H1 (cell line): ENCODE results near the gene TENT5A. TPM values are rescaled to one million over a fixed set of nuclear protein-coding genes. Genes with fewer than 3 reads are reported as not detected.
A peak's percentile ranks its signal among the peaks of the same experiment; 100 is the strongest.

Experiments used
- CTCF ChIA-PET: fragments of 300-600 bp; sonication (Branson Sonifier 250); formaldehyde crosslinking; loops from one replicate; lab custom pipeline; 2021; ENCODE audit not compliant: partially characterized antibody; lab: Charles Lee
- POLR2A ChIA-PET: fragments of 300-600 bp; sonication (Branson Sonifier 250); formaldehyde crosslinking; loops from one replicate; lab custom pipeline; 2021; ENCODE audit warnings: inconsistent platforms; ENCODE audit not compliant: partially characterized antibody; lab: Charles Lee
- DNase-seq, 2 experiments: peaks; one replicate each; pipeline versions ENCODE4 v3.0.0 to v3.0.0-alpha.2; 2010 to 2022; ENCODE audit warnings: low spot score in 2 of 2, low read depth in 1 of 2, mixed read lengths in 1 of 2
- FAIRE-seq: peaks from 2 replicates; lab custom pipeline; 2011; peaks lifted over from hg19 to GRCh38; lab: Jason Lieb, UNC
- H2AFZ ChIP-seq: 2 replicates; pipeline ENCODE4 v1.8.1; 2012; ENCODE audit warnings: low read length, inconsistent platforms
- H2AK5ac ChIP-seq: 2 replicates; pipeline ENCODE4 v1.6.1; 2013; ENCODE audit warnings: low read depth, low read length
- H2BK120ac ChIP-seq: replicated peaks from 2 replicates; pipeline ENCODE3; 2013; ENCODE audit warnings: low read depth, low read length, inconsistent platforms
- H2BK12ac ChIP-seq: 2 replicates; pipeline ENCODE4 v1.6.1; 2013; ENCODE audit warnings: low read depth, low read length
- H2BK15ac ChIP-seq: 2 replicates; pipeline ENCODE4 v1.6.1; 2013; ENCODE audit warnings: low read length
- H2BK20ac ChIP-seq: 2 replicates; pipeline ENCODE4 v1.6.1; 2013; ENCODE audit warnings: low read length
- H2BK5ac ChIP-seq: 2 replicates; pipeline ENCODE4 v1.6.1; 2013; ENCODE audit warnings: low read depth, low read length
- H3K14ac ChIP-seq: 2 replicates; pipeline ENCODE4 v1.6.1; 2013; ENCODE audit warnings: inconsistent platforms; ENCODE audit not compliant: insufficient read length
- H3K18ac ChIP-seq: 2 replicates; pipeline ENCODE4 v1.6.1; 2013; ENCODE audit warnings: low read length; ENCODE audit errors: extremely low read depth
- H3K23ac ChIP-seq: 2 replicates; pipeline ENCODE4 v1.6.1; 2013; ENCODE audit warnings: inconsistent platforms; ENCODE audit not compliant: insufficient read length
- H3K23me2 ChIP-seq: 2 replicates; pipeline ENCODE4 v1.6.1; 2013; ENCODE audit warnings: low read depth, low read length
- H3K27ac ChIP-seq: 2 replicates; pipeline ENCODE4 v1.6.1; 2011; ENCODE audit warnings: low read depth, low read length, inconsistent platforms
- H3K27me3 ChIP-seq, 4 experiments: replicated peaks in 1 of 4; 1 replicate in 1 of 4; 2 replicates in 3 of 4; pipeline versions ENCODE4 v1.6.1 to v1.8.1; 2011 to 2013; ENCODE audit warnings: low read length in 3 of 4, mild to moderate bottlenecking in 3 of 4, inconsistent platforms in 2 of 4, mixed read lengths in 2 of 4, moderate library complexity in 1 of 4; ENCODE audit not compliant: control insufficient read depth in 3 of 4, insufficient read depth in 3 of 4; ENCODE audit errors: extremely low read depth in 1 of 4
- H3K36me3 ChIP-seq, 4 experiments: 2 replicates each; pipeline versions ENCODE4 v1.6.1 to v1.8.1; 2011 to 2013; ENCODE audit warnings: mild to moderate bottlenecking in 4 of 4, low read length in 3 of 4, moderate library complexity in 2 of 4, control low read depth in 1 of 4, inconsistent platforms in 1 of 4; ENCODE audit not compliant: insufficient read depth in 4 of 4, control insufficient read depth in 2 of 4
- H3K4ac ChIP-seq: replicated peaks from 2 replicates; pipeline ENCODE3; 2013; ENCODE audit warnings: low read length, low read depth, mixed read lengths, inconsistent platforms; ENCODE audit not compliant: insufficient read length
- H3K4me1 ChIP-seq, 4 experiments: replicated peaks in 1 of 4; 1 replicate in 1 of 4; 2 replicates in 3 of 4; pipeline versions ENCODE4 v1.6.1 to v1.8.1; 2011 to 2013; ENCODE audit warnings: low read length in 3 of 4, inconsistent platforms in 2 of 4, mixed read lengths in 1 of 4; ENCODE audit not compliant: insufficient read depth in 4 of 4, control insufficient read depth in 3 of 4
- H3K4me2 ChIP-seq, 2 experiments: 2 replicates each; pipeline versions ENCODE4 v1.6.1 to v1.8.1; 2011 to 2013; ENCODE audit warnings: low read depth in 2 of 2, low read length in 2 of 2, control low read depth in 1 of 2, inconsistent platforms in 1 of 2, mild to moderate bottlenecking in 1 of 2; ENCODE audit not compliant: insufficient read depth in 1 of 2
- H3K4me3 ChIP-seq, 4 experiments: fragments of 200-600, 300-600 bp in 1 of 4; sonication (generic), shearing (Covaris generic), sonication (Bioruptor Twin) in 1 of 4; 2 replicates each; pipeline versions ENCODE4 v1.5.1 to v1.8.1; 2011 to 2016; ENCODE audit warnings: low read length in 4 of 4, low read depth in 3 of 4, control low read depth in 2 of 4, inconsistent platforms in 2 of 4, mild to moderate bottlenecking in 2 of 4, mixed read lengths in 1 of 4, moderate library complexity in 1 of 4; ENCODE audit not compliant: insufficient read depth in 2 of 4; ENCODE audit errors: extremely low read depth in 1 of 4
- H3K56ac ChIP-seq: replicated peaks from 2 replicates; pipeline ENCODE3; 2013; ENCODE audit warnings: low read depth, mild to moderate bottlenecking, mixed read lengths, low read length, inconsistent platforms; ENCODE audit not compliant: insufficient read length
- H3K79me1 ChIP-seq: 2 replicates; pipeline ENCODE4 v1.6.1; 2013; ENCODE audit warnings: low read depth, low read length, control low read depth
- H3K79me2 ChIP-seq, 2 experiments: 2 replicates each; pipeline versions ENCODE4 v1.6.1 to v1.8.1; 2012 to 2013; ENCODE audit warnings: low read length in 2 of 2, mild to moderate bottlenecking in 2 of 2, inconsistent platforms in 1 of 2; ENCODE audit not compliant: insufficient read depth in 2 of 2, control insufficient read depth in 1 of 2
- H3K9ac ChIP-seq, 4 experiments: replicated peaks in 1 of 4; 1 replicate in 1 of 4; 2 replicates in 3 of 4; pipeline versions ENCODE4 v1.6.1 to v1.8.1; 2011 to 2013; ENCODE audit warnings: low read depth in 3 of 4, low read length in 3 of 4, control low read depth in 2 of 4, mild to moderate bottlenecking in 2 of 4, moderate library complexity in 2 of 4, inconsistent platforms in 1 of 4; ENCODE audit errors: extremely low read depth in 1 of 4
- H3K9me3 ChIP-seq, 2 experiments: 2 replicates each; pipeline versions ENCODE4 v1.6.1 to v1.8.1; 2012 to 2013; ENCODE audit warnings: mild to moderate bottlenecking in 2 of 2, moderate library complexity in 2 of 2, control low read depth in 1 of 2, inconsistent platforms in 1 of 2, low read depth in 1 of 2, low read length in 1 of 2, mixed read lengths in 1 of 2; ENCODE audit not compliant: insufficient read depth in 2 of 2
- H4K20me1 ChIP-seq, 2 experiments: replicated peaks in 1 of 2; 2 replicates each; pipeline versions ENCODE3 to v1.8.1; 2011 to 2013; ENCODE audit warnings: inconsistent platforms in 2 of 2, low read length in 2 of 2, mild to moderate bottlenecking in 1 of 2; ENCODE audit not compliant: insufficient read depth in 2 of 2, control insufficient read depth in 1 of 2
- H4K5ac ChIP-seq: 2 replicates; pipeline ENCODE4 v1.6.1; 2013; ENCODE audit warnings: low read length, low read depth, mixed read lengths, inconsistent platforms; ENCODE audit not compliant: insufficient read length
- H4K8ac ChIP-seq: 2 replicates; pipeline ENCODE4 v1.8.0; 2013; ENCODE audit warnings: mild to moderate bottlenecking, moderate library complexity, low read length, inconsistent platforms; ENCODE audit not compliant: insufficient read depth; ENCODE audit errors: extremely low read depth
- H4K91ac ChIP-seq: replicated peaks from 2 replicates; pipeline ENCODE3; 2013; ENCODE audit warnings: low read length, mixed read lengths, inconsistent platforms; ENCODE audit not compliant: insufficient read length
- RAD21 ChIP-seq, 2 experiments: IDR thresholded peaks in 1 of 2; conservative IDR thresholded peaks in 1 of 2; 2 replicates each; pipeline ENCODE4 v1.6.1; 2011; ENCODE audit warnings: low read depth in 2 of 2, low read length in 2 of 2, improper control_type of control experiment in 1 of 2, inconsistent platforms in 1 of 2, mild to moderate bottlenecking in 1 of 2, moderate library complexity in 1 of 2
- TEAD4 ChIP-seq: IDR thresholded peaks from 2 replicates; pipeline ENCODE4 v1.6.1; 2012; ENCODE audit warnings: low read depth, low read length, inconsistent platforms, mixed read lengths
- WGBS, 2 experiments: shearing (Covaris generic) in 1 of 2; methylation state at CpG; one replicate each; pipeline versions ENCODE4 v1.1.6 to v1.1.7; 2013 to 2015; ENCODE audit warnings: low lambda C conversion rate in 2 of 2, mixed read lengths in 2 of 2, inconsistent platforms in 1 of 2, low coverage in 1 of 2, missing lambda C conversion rate in 1 of 2; ENCODE audit not compliant: insufficient replicate concordance in 2 of 2, insufficient coverage in 1 of 2, insufficient read length in 1 of 2; ENCODE audit errors: extremely low coverage in 1 of 2, missing lambda C conversion rate in 1 of 2; 5-methylcytosine and 5-hydroxymethylcytosine counted together
- polyA plus RNA-seq, 7 experiments: library from polyadenylated mRNA; depleted of rRNA in 3 of 7; stranded (reverse) in 5 of 7; unstranded in 2 of 7; fragments of >200 nt in 5 of 7; fragments of 200-250 nt in 2 of 7; gene quantifications; 1 replicate in 5 of 7; 2 replicates in 1 of 7; 4 replicates in 1 of 7; pipeline versions ENCODE4 v1.2.1 to v1.2.3, GENCODE V29; 2011 to 2013; ENCODE audit warnings: missing spikeins in 2 of 7, mixed read lengths in 2 of 7
- total RNA-seq: library from RNA; stranded (reverse); fragmentation: NEBNext Ultra II Directional; extraction: Animal tissue kit (Norgen Biotek cat#: 25700); gene quantifications from 2 replicates; pipeline ENCODE4 v1.2.1, GENCODE V29; 2021
- TF ChIP-seq, protein P1 (sequence below), 3 experiments: IDR thresholded peaks; 1 replicate in 2 of 3; 2 replicates in 1 of 3; pipeline versions ENCODE4 v1.5.1 to v1.6.1; 2011; ENCODE audit warnings: low read length in 3 of 3, mild to moderate bottlenecking in 3 of 3, inconsistent platforms in 2 of 3, low read depth in 1 of 3, moderate library complexity in 1 of 3; ENCODE audit not compliant: insufficient read depth in 1 of 3; ENCODE audit errors: control extremely low read depth in 1 of 3

TENT5A gene
- total and polyA plus RNA-seq, 2 of the 8 experiments (the other 6 are each of a cell fraction or from before 2014, with no cell fraction given): 0.91 to 2.9 TPM

DNA sequence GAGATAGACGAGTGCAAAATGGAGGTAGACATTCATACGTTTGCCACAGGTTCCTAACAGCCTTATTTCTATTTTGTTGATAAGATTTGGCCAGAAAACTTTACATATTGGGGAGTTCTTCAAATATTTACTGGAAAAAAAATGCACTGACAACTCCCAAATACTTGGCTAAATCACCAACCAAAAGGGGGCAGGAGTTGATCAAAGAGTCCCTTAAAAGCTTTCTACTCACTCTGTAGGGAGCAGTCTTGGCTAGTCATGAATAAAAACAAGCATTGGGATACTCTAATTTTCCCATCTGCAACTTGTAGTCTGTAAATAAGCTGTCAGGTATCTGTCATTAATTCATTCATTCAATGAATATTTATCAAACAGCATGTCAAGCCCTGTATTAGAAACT lies 18.4 kb downstream of the TENT5A start:
- TF ChIP-seq TEAD4 (no peak), RAD21 (IDR thresholded peaks at IDR 0.05 in 1 of 2, conservative IDR thresholded peaks at IDR 0.05 in 1 of 2; ENCODE audit: low read depth in 2 of 2, low read length in 2 of 2) (peak; percentile 54 to 57)
- TF ChIP-seq, protein P1, sequence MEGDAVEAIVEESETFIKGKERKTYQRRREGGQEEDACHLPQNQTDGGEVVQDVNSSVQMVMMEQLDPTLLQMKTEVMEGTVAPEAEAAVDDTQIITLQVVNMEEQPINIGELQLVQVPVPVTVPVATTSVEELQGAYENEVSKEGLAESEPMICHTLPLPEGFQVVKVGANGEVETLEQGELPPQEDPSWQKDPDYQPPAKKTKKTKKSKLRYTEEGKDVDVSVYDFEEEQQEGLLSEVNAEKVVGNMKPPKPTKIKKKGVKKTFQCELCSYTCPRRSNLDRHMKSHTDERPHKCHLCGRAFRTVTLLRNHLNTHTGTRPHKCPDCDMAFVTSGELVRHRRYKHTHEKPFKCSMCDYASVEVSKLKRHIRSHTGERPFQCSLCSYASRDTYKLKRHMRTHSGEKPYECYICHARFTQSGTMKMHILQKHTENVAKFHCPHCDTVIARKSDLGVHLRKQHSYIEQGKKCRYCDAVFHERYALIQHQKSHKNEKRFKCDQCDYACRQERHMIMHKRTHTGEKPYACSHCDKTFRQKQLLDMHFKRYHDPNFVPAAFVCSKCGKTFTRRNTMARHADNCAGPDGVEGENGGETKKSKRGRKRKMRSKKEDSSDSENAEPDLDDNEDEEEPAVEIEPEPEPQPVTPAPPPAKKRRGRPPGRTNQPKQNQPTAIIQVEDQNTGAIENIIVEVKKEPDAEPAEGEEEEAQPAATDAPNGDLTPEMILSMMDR (IDR thresholded peaks at IDR 0.05; ENCODE audit: control extremely low read depth in 1 of 3, insufficient read depth in 1 of 3, low read depth in 1 of 3, low read length in 3 of 3): peak in 1 of 3 experiments; percentile 30; a peak in 1 of 4 replicates
- H3K56ac ChIP-seq: no peak overlapping the region
- DNase-seq (no peak), FAIRE-seq (no peak)
- H3K9me3 ChIP-seq: no peaks in the 10 kb centered on the region; a peak in 1 of 4 replicates
- no peak overlapping the region for H2BK20ac ChIP-seq
- no peaks in the 10 kb centered on the region for H3K79me2 ChIP-seq
- H2AK5ac ChIP-seq: no peak overlapping the region
- no peaks in the 10 kb centered on the region for H3K23me2 ChIP-seq
- no peak overlapping the region for H2BK5ac ChIP-seq
- H3K9ac ChIP-seq: no peak overlapping the region
- H2BK15ac ChIP-seq: no peak overlapping the region
- no peak overlapping the region for H2BK12ac ChIP-seq
- H3K27me3 ChIP-seq: no peaks in the 10 kb centered on the region
- no peak overlapping the region for H3K4me3 ChIP-seq
- no peak overlapping the region for H3K4ac ChIP-seq
- no peak overlapping the region for H2BK120ac ChIP-seq
- no peaks in the 10 kb centered on the region for H3K4me1 ChIP-seq
- H2AFZ ChIP-seq: no peak overlapping the region
- 87% methylated on average over 2 of the region's 2 CpGs; no CpG with 5 or more reads in 1 of the 2 experiments for WGBS, 2 experiments
- no peaks in the 10 kb centered on the region for H4K20me1 ChIP-seq
- H3K18ac ChIP-seq: no peak overlapping the region
- ChIA-PET POLR2A (no interaction called here), CTCF (interaction anchor here (0.8 to 5.3 kb wide), 11 partner anchors 12 to 642 kb away, joined by 3 to 24 read pairs (median 4); partner anchors contain the start of gene TENT5A)
- H3K14ac ChIP-seq: no peak overlapping the region
- H4K8ac ChIP-seq: no peak overlapping the region
- H4K91ac ChIP-seq: no peak overlapping the region
- H3K23ac ChIP-seq: no peak overlapping the region
- H3K36me3 ChIP-seq: no peaks in the 10 kb centered on the region
- no peak overlapping the region for H3K27ac ChIP-seq
- no peaks in the 10 kb centered on the region for H3K79me1 ChIP-seq
- no peak overlapping the region for H3K4me2 ChIP-seq
- H4K5ac ChIP-seq: no peak overlapping the region
